ENCODE results near the gene NME4.

NME4 gene

DNA sequence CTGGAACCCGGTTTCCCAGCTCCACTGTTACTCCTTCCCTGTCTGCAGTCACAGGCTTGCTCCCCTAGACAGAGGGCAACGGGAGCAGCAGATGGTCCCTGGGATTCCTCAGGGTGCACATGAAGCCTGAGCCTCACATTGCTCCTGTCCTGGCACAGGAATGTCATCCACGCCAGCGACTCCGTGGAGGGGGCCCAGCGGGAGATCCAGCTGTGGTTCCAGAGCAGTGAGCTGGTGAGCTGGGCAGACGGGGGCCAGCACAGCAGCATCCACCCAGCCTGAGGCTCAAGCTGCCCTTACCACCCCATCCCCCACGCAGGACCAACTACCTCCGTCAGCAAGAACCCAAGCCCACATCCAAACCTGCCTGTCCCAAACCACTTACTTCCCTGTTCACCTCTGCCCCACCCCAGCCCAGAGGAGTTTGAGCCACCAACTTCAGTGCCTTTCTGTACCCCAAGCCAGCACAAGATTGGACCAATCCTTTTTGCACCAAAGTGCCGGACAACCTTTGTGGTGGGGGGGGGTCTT is 3.1 kb downstream of the NME4 start:
- H4K20me1 ChIP-seq (ENCODE audit: insufficient read depth), result no peaks in the 10 kb centered on the region
- no peak overlapping the region for H3K27ac ChIP-seq
- no peak overlapping the region for H3K4me3 ChIP-seq (IDR thresholded peaks at IDR 0.05; ENCODE audit: insufficient read depth, low read depth, low read length)
- TF ChIP-seq CTCF (conservative IDR thresholded peaks at IDR 0.05; ENCODE audit: low read depth, low read length), result no peak
- peak overlapping the region; percentile 52 for H3K4me2 ChIP-seq
- H2AFZ ChIP-seq (ENCODE audit: low read depth), result no peak overlapping the region
- H3K79me2 ChIP-seq (ENCODE audit: insufficient read depth, low read depth), result no peaks in the 10 kb centered on the region
- peaks cover 21% of the 10 kb centered on the region for H3K4me1 ChIP-seq (ENCODE audit: low read depth, poor library complexity, severe bottlenecking)
- H3K36me3 ChIP-seq (ENCODE audit: insufficient read depth), result no peaks in the 10 kb centered on the region
- no peak overlapping the region for H3K9ac ChIP-seq
- H3K27me3 ChIP-seq (ENCODE audit: insufficient read depth, low read depth), result peaks cover 17% of the 10 kb centered on the region

DNA sequence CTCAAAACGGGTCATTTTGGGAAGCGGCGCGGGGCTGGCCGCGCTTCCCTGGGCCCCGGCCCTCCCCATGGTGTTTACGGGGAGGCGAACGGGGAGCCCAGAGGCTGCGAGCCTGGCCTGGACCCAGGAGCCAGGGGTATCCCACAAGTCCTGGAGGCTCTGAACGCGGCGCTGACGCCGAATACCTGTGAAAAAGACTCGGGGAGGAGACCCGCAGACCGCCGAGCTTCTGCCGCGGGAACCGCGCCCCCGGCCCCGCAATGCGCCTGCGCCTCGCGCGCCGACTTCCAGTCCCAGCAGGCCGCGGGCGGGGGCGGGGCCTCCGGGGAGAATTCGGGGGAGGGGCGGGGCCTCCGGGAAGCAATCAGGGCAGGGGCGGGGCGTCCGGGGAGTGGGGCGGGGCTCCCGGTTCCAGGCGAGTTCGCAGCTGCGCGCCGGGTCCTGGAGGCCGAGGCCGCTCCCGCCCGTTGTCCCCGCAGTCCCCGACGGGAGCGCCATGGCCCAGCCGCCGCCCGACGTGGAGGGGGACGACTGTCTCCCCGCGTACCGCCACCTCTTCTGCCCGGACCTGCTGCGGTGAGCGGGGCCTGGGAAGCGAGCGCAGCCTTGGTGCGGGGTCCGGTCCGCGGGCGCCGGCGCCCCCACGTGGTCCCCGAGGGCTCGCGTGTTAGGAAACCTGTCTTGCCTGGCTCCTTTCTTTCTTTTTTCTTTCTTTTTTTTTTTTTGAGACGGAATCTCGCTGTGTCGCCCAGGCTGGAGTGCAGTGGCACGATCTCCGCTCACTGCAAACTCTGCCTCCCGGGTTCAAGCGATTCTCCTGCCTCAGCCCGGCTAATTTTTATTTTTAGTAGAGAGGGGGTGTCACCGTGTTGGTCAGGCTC is 4.7 kb downstream of the NME4 start, which contains the start of gene DECR2:
DECR2 (plus strand) TSS at position 418 of the 881 bp plus-strand sequence; CDS start at position 497, 79 bp downstream.
- no peaks in the 10 kb centered on the region for H3K79me2 ChIP-seq (ENCODE audit: insufficient read depth, low read depth)
- H3K36me3 ChIP-seq (ENCODE audit: insufficient read depth), result no peaks in the 10 kb centered on the region
- peak within 1 kb of the TSS; percentile 81 for H3K27ac ChIP-seq
- H3K4me1 ChIP-seq (ENCODE audit: low read depth, poor library complexity, severe bottlenecking), result peaks cover 18% of the 10 kb centered on the region
- no peaks in the 10 kb centered on the region for H4K20me1 ChIP-seq (ENCODE audit: insufficient read depth)
- H2AFZ ChIP-seq (ENCODE audit: low read depth), result peak within 1 kb of the TSS; percentile 93
- no peak within 1 kb of the TSS for H3K4me3 ChIP-seq (IDR thresholded peaks at IDR 0.05; ENCODE audit: insufficient read depth, low read depth, low read length)
- TF ChIP-seq CTCF (conservative IDR thresholded peaks at IDR 0.05; ENCODE audit: low read depth, low read length), result peak; percentile 70
- peaks cover 1% of the 10 kb centered on the region for H3K27me3 ChIP-seq (ENCODE audit: insufficient read depth, low read depth)
- H3K9ac ChIP-seq, result peak within 1 kb of the TSS; percentile 90
- peak within 1 kb of the TSS; percentile 64 for H3K4me2 ChIP-seq

GRCh38 chr16:404971-405486 is 8.0 kb downstream of the NME4 start:
- Histone ChIP-seq H3K4me3 (IDR thresholded peaks at IDR 0.05; ENCODE audit: insufficient read depth, low read depth, low read length) (no peak overlapping the region), H3K4me2 (no peak overlapping the region), H3K9ac (no peak overlapping the region), H3K27me3 (ENCODE audit: insufficient read depth, low read depth) (no peaks in the 10 kb centered on the region), H4K20me1 (ENCODE audit: insufficient read depth) (no peaks in the 10 kb centered on the region), H3K27ac (no peak overlapping the region), H3K36me3 (ENCODE audit: insufficient read depth) (no peaks in the 10 kb centered on the region), H3K79me2 (ENCODE audit: insufficient read depth, low read depth) (no peaks in the 10 kb centered on the region), H2AFZ (ENCODE audit: low read depth) (no peak overlapping the region), H3K4me1 (ENCODE audit: low read depth, poor library complexity, severe bottlenecking) (peaks cover 15% of the 10 kb centered on the region)
- TF ChIP-seq CTCF (conservative IDR thresholded peaks at IDR 0.05; ENCODE audit: low read depth, low read length), result no peak

GRCh38 chr16:405548-406506 is 8.8 kb downstream of the NME4 start:
- H2AFZ ChIP-seq (ENCODE audit: low read depth), result no peak overlapping the region
- no peaks in the 10 kb centered on the region for H3K27me3 ChIP-seq (ENCODE audit: insufficient read depth, low read depth)
- no peaks in the 10 kb centered on the region for H3K36me3 ChIP-seq (ENCODE audit: insufficient read depth)
- no peak overlapping the region for H3K27ac ChIP-seq
- no peak overlapping the region for H3K4me2 ChIP-seq
- no peak overlapping the region for H3K4me3 ChIP-seq (IDR thresholded peaks at IDR 0.05; ENCODE audit: insufficient read depth, low read depth, low read length)
- H3K9ac ChIP-seq, result no peak overlapping the region
- no peak for TF ChIP-seq CTCF (conservative IDR thresholded peaks at IDR 0.05; ENCODE audit: low read depth, low read length)
- H4K20me1 ChIP-seq (ENCODE audit: insufficient read depth), result no peaks in the 10 kb centered on the region
- peaks cover 7% of the 10 kb centered on the region for H3K4me1 ChIP-seq (ENCODE audit: low read depth, poor library complexity, severe bottlenecking)
- H3K79me2 ChIP-seq (ENCODE audit: insufficient read depth, low read depth), result no peaks in the 10 kb centered on the region

All from KMS-11 (cell line).